Measurements from ENCODE around the gene CPT1B.
"Not testable (repeated sequence)": the region's sequence is repeated elsewhere in the genome, so short reads cannot be mapped to it uniquely, and the experiment has no call there.

The CPT1B gene

DNA sequence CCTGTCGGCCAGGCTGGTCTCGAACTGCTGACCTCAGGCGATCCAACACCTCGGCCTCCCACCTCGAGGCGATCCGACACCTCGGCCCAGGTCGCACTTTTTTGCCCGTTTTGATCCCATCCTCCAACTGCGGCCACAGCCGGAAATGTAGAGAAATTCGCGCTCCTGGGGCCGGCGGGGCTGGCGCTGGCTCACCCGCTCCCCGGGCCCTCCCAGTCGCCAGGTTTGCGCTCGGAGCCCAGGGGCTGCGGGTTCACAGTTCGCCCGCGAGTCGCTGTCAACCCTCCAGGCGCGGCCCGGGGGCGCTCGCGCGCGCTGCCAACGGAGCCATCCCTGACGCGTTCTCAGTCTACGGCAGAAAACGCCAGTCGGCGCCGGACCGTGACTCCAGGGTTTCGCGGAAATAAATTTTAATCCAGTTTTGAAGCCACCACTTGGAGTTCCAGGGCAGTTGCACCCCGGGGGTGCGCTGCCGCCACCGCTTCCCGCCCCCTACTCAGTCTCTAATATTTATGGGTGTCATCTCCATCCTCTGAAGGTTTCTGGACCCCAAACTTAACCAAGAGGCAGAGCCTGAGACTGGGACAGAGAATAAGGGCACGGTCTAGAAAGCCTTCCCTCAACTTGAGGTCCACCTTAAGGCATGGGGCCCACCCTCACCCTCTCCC, 34.0 kb downstream of the CPT1B start:
- peak; percentile 83 for DNase-seq

DNA sequence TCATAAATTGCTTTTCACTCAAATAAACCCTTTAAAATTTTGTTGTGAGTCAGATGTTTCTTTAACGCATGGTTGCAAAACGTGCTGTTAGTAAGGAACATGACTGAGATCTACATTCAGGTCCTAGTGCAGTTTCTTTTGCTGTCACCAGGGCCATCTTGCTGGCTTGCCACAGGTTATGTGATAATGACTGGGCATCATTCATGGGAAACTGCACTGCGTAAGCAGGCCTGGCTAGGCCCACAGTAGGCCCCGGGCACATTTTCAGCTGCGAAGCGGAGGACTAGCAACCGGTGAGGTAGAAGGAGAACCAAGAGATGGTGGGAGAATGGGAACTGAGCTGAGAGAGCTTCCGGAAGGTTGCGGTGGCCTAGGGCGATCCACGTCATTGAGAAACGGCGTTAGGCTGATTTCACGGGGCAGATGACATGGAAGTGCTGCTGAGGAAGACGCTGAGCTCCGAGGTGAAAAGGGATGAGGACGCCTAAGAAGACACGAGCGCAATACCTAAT, 35.8 kb downstream of the CPT1B start:
- DNase-seq = no peak

DNA sequence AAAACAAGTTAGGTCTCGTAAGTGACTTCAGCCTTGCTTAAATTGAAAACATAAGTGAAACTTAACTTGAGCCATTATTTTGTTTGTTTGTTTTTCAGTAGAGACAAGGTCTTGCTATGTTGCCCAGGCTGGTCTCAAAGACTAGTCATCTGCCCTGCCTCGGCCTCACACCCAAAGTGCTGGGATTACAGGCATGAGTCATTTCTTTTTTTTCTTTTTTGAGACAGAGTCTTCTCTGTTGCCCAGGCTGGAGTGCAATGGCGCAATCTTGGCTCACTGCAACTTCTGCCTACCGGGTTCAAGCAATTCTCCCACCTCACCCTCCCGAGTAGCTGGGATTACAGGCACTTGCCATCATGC, 36.6 kb downstream of the CPT1B start:
- not testable (repeated sequence) for DNase-seq

GRCh38 chr22:50540381-50540780, 37.8 kb downstream of the CPT1B start:
- no peak for DNase-seq

DNA sequence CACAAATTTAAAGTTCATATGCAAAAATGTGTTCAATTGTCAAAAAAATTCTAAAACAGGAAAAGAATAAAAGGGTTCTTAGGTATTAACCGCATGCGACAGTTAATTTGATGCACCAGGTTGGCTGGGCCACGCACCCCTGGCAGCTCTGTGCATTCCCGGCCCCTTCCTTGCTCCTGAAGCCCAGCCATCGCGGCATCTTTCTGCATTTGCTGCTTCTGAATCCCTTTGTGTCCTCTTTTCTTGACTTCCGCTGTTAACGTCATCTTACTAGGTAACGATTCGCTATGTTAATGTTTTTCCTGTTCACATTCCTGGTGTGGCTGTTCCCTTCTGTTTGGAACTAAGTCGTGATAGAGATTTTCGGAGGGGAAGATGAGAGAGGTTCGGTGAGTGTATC, 40.5 kb downstream of the CPT1B start:
- DNase-seq = no peak

DNA sequence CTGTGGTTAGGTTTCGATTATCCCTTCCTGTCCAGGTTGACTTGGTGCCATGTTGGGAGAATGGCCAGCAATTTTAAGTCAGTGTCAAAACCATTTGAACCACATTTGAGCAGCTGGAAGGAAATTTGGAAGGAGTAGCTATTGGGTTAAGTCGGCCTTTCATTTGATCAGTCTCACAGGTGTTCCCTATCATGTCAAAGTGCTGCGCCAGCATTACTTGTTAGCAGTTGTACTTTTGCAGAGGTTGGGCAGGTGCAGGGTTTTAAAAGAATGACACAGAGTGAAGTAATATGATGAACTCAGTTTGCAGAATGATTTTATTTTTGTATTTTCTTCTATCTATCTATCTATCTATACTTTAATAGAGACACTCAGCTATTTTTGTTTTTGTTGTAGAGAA, 42.0 kb downstream of the CPT1B start:
- no peak for DNase-seq

- no peak for DNase-seq
Observed at GRCh38 chr22:50535113-50535512, 43.1 kb downstream of the CPT1B start.

GRCh38 chr22:50533856-50534711, 44.1 kb downstream of the CPT1B start:
- DNase-seq = not testable (repeated sequence)

DNA sequence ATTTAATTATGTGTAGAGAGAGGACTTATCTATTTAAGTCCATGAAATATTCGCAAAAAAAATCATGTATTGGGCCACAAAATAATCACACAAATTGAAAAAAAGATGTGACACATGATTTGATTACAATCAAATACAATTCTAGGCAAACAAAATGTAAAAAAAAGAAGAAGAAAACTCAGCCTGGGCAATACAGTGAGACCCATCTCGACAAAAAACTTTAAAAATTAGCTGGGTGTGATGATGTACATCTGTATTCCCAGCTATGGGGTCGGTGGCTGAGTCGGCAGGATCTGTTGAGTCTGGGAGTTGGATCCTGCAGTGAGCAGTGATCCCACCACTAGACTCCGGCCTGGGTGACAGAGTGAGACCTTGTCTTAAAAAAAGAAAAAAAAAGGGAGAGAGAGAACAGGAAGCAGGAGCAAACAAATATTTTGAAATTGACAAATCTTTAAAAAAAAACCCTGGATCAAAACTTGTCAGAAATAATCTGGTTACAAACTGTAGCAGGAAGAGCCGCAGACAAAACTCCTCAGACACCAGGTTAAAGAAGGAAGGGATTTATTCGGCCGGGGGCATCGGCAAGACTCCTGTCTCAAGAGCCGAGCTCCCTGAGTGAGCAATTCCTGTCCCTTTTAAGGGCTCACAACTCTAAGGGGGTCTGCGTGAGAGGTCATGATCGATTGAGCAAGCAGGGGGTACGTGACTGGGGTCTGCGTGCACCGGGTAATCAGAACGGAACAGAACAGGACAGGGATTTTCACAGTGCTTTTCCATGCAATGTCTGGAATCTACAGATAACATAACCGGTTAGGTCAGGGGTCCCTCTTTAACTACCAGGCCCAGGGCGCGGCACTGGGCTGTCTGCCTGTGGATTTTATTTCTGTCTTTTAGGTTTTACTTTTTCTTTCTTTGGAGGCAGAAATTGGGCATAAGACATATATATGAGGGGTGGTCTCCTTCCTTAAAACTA, 45.1 kb downstream of the CPT1B start:
- no peak for DNase-seq

DNA sequence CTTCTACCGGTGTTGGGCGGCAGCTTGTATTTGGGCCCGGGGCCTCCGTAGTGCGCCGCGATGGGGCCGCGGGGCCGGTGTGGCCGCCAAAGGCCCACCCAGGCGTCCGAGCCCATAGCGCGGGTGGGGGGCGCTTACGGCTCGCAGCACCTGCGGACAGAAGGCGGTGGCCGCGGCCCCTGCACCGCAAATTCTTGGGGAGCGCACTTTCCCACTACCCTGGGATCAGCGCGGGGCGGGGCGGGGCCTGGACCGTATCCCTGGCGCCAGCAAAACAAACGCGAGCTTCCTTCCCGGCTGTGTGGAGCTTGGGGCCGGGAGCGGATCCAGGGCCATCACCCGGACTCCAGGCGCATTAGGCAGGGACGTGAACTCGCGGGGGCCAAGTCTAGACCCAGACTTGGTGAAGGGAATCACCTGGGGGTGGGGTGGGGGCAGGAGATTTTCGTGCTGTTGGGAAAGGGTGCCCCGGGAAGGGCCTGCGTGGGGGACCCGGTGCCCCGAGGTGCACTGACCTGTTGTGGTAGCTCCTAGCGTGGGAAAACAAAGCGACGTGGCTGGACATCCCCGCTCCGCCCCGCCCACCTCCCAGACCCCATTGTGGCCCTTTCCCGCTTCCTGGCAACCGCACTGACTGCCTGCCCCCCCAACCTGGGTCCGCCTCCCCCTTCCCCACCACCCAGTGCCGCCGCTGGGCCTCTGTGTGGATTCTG, 46.1 kb downstream of the CPT1B start:
- no peak for DNase-seq

- peak; percentile 68 for DNase-seq
Observed at GRCh38 chr22:50531546-50531961, 46.7 kb downstream of the CPT1B start.

GRCh38 chr22:50530877-50531545, 47.2 kb downstream of the CPT1B start:
- DNase-seq = peak; percentile 78

DNA sequence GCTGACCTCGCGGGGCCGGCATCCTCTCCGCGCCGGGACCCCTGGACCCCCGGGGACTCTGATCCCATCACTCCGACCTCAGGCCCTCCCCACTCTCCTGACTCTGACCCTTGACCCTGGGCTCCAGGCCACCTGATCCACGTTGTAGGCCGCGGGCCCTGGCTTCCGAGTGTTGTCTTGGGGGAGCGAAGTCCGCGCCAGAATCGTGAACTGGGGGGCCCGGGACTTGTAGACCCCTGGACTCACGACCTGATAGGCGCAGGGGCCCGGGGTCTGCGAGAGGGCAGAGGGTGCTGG, 47.7 kb downstream of the CPT1B start:
- no peak for DNase-seq

DNA sequence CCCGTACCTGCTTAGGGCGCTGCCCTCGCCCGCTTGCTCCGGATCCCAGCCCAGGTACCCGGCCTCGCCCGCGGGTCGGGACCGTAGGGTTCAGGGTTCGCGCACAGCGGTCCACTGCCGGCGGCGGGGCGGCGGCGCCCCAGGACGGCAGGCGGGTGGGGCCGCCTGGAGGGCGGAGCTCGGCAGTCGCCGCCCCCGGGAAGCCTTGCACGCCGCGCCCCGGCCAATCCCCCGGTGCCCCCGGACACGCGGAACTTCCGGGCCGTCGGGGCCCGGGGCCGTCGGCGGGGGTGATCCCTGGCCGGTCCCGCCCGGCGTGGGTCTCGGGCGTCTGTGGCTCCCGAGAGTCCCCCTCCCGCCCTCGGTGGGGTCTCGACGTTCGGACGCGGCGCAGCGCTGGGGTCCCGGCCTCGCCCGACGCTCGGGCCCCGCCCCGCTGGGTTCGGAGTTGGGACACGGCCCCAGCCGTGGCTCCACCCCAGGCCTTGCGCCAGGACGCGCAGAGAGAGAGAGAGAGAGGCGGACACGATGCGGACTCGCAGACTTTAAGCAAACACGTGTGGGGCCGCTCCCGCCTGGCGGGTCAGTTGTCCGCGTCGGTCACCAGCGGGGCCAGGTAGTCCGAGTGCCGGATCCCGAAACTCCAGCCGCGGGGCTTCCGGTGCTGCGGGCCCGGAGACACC, 48.2 kb downstream of the CPT1B start, which contains the start of gene TYMP:
Gene TYMP, minus strand, starts transcription at position 116 of the 683 bp plus-strand sequence. CDS start 303 bp downstream, outside the sequence.
- peak; percentile 72 for DNase-seq

DNA sequence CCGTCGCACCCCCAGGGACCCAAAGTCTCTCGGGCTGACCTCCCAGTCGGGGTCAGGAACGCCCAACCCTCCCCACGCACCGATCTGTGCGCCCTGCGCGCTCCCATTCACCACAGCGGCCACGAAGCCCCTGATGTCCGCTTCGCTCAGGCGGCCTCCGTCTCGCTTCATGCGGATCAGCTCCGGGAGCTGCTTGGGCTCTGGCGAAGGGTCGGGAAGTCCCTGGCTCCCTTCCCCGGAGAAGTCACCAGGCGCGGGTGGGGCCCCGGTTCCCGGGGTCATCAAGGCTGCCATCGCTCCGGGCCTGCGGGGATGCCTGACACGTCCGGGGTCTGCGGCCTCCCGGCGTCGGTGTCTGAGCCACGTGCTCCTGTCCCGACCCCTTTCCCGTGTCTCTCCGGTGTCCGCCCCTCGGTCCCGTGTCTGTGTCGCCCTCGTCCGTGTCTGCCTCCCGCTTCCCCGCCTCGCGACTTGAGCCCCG, 48.8 kb downstream of the CPT1B start:
- no peak for DNase-seq

- no peak for DNase-seq
Observed at GRCh38 chr22:50528682-50529415, 49.4 kb downstream of the CPT1B start.

DNA sequence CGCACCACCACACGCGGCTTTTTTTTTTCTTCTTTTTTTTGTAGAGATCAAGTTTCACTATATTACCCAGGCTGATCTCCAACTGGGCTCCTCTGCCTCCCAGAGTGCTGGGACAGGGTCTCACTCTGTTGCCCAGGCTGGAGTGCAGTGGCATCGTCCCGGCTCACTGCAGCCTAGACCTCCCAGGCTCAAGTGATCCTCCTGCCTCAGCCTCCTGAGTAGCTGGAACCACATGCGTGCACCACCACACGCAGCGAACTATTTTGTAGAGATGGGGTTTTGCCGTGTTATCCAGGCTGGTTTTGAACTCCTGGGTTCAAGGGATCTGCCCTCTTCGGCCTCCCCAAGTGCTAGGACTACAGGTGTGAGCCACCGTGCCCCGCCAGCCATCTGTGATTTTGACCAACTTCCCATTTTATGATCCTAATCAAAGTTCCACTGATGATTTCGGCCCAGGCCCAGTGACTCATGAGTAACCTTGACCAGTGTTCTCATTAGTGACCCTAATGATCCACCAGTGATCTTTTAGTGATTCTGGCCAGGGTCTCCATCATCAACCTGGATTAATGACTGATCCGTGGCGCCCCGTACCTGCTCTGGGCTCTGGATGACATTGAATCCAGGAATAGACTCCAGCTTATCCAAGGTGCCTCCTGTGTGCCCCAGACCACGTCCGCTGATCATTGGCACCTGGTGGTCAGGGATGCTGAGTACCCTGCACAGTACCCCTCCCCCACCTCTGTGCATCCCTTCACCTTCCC, 50.1 kb downstream of the CPT1B start:
- DNase-seq = no peak

GRCh38 chr22:50526834-50527801, 51.1 kb downstream of the CPT1B start:
- DNase-seq = no peak
